ENCODE data around the gene NDRG3. TPM values are rescaled to one million over a fixed set of nuclear protein-coding genes. Genes with fewer than 3 reads are reported as not detected.

NDRG3 gene
- total RNA-seq, 1 experiment from 2014 or later = 30.1 TPM

- POLR2A ChIA-PET (ENCODE audit: unreplicated experiment) = no interaction called here
- H3K4me2 ChIP-seq (ENCODE audit: low read length) = no peak overlapping the region
Observed at GRCh38 chr20:36758276-36758675, 12.4 kb upstream of the NDRG3 start.

GRCh38 chr20:36756496-36756895 lies 10.6 kb upstream of the NDRG3 start:
- Histone ChIP-seq H3K4me1 (ENCODE audit: insufficient read depth, low read length) (no peaks in the 10 kb centered on the region), H3K27me3 (ENCODE audit: low read length) (no peaks in the 10 kb centered on the region), H3K4me2 (ENCODE audit: low read length) (no peak overlapping the region), H3K36me3 (ENCODE audit: low read depth, low read length) (peaks cover 44% of the 10 kb centered on the region), H2AFZ (ENCODE audit: low read length) (no peak overlapping the region), H4K20me1 (ENCODE audit: low read length) (no peaks in the 10 kb centered on the region), H3F3A (ENCODE audit: low read length, unreplicated experiment) (no peaks in the 10 kb centered on the region), H3K79me2 (ENCODE audit: low read length) (no peaks in the 10 kb centered on the region), H3K9me2 (replicated peaks; ENCODE audit: low read length) (no peaks in the 10 kb centered on the region), H3K9me3 (ENCODE audit: low read length) (no peaks in the 10 kb centered on the region), H3K4me3 (ENCODE audit: low read length) (no peak overlapping the region), H3K27ac (ENCODE audit: low read length) (no peak overlapping the region), H3K9ac (ENCODE audit: low read length) (no peak overlapping the region)
- ChIA-PET CTCF (interaction anchor here (0.6 kb wide), 1 partner anchor 23 kb away, joined by 13 read pairs; no protein-coding TSS in a partner anchor), POLR2A (ENCODE audit: unreplicated experiment) (no interaction called here)
- intact Hi-C loops (cut with micrococcal nuclease) = no loop called here
- DNase-seq = no peak
- BruUV-seq (replicated peaks) = no TSS peak
- TF ChIP-seq CTCF (conservative IDR thresholded peaks at IDR 0.05; ENCODE audit: low read depth, low read length) (no peak), EZH2phosphoT487 (IDR thresholded peaks at IDR 0.05; ENCODE audit: borderline replicate concordance, low read length) (no peak), EZH2 (IDR thresholded peaks at IDR 0.05; ENCODE audit: low read length, unreplicated experiment) (no peak)
- ATAC-seq = no peak

More at GRCh38 chr20:36758276-36758675, 12.4 kb upstream of the NDRG3 start:
- no peaks in the 10 kb centered on the region for H3K4me1 ChIP-seq (ENCODE audit: insufficient read depth, low read length)
- intact Hi-C loops (cut with micrococcal nuclease) = no loop called here
- no peaks in the 10 kb centered on the region for H3K79me2 ChIP-seq (ENCODE audit: low read length)
- H3F3A ChIP-seq (ENCODE audit: low read length, unreplicated experiment) = no peaks in the 10 kb centered on the region
- no peak overlapping the region for H2AFZ ChIP-seq (ENCODE audit: low read length)
- H3K27ac ChIP-seq (ENCODE audit: low read length) = no peak overlapping the region
- H3K9me3 ChIP-seq (ENCODE audit: low read length) = no peaks in the 10 kb centered on the region
- no peaks in the 10 kb centered on the region for H3K9me2 ChIP-seq (replicated peaks; ENCODE audit: low read length)
- CTCF ChIA-PET = no interaction called here
- no peaks in the 10 kb centered on the region for H3K27me3 ChIP-seq (ENCODE audit: low read length)
- no peak for TF ChIP-seq EZH2phosphoT487 (IDR thresholded peaks at IDR 0.05; ENCODE audit: borderline replicate concordance, low read length)
- no peak for TF ChIP-seq CTCF (conservative IDR thresholded peaks at IDR 0.05; ENCODE audit: low read depth, low read length)
- TF ChIP-seq EZH2 (IDR thresholded peaks at IDR 0.05; ENCODE audit: low read length, unreplicated experiment) = no peak
- H4K20me1 ChIP-seq (ENCODE audit: low read length) = no peaks in the 10 kb centered on the region
- no peak overlapping the region for H3K9ac ChIP-seq (ENCODE audit: low read length)
- DNase-seq = no peak
- no TSS peak for BruUV-seq (replicated peaks)
- ATAC-seq = no peak
- H3K36me3 ChIP-seq (ENCODE audit: low read depth, low read length) = peaks cover 30% of the 10 kb centered on the region
- H3K4me3 ChIP-seq (ENCODE audit: low read length) = no peak overlapping the region

- ATAC-seq (peak; percentile 98), DNase-seq (peak; percentile 79)
- H3K4me2 ChIP-seq (ENCODE audit: low read length) = no peak overlapping the region
- TF ChIP-seq EZH2phosphoT487 (IDR thresholded peaks at IDR 0.05; ENCODE audit: borderline replicate concordance, low read length) (no peak), EZH2 (IDR thresholded peaks at IDR 0.05; ENCODE audit: low read length, unreplicated experiment) (no peak), CTCF (conservative IDR thresholded peaks at IDR 0.05; ENCODE audit: low read depth, low read length) (peak; percentile 87)
- intact Hi-C loops (cut with micrococcal nuclease) = loop anchor here (1.0 kb wide), 3 partner anchors 37 to 142 kb away; no protein-coding TSS in a partner anchor
- no peaks in the 10 kb centered on the region for H3K79me2 ChIP-seq (ENCODE audit: low read length)
- no peak overlapping the region for H3K4me3 ChIP-seq (ENCODE audit: low read length)
- no peaks in the 10 kb centered on the region for H3F3A ChIP-seq (ENCODE audit: low read length, unreplicated experiment)
- no peaks in the 10 kb centered on the region for H4K20me1 ChIP-seq (ENCODE audit: low read length)
- H2AFZ ChIP-seq (ENCODE audit: low read length) = no peak overlapping the region
- ChIA-PET CTCF (interaction anchor here (0.7 to 1.4 kb wide), 11 partner anchors 8 to 170 kb away, joined by 3 to 5 read pairs (median 4); partner anchors contain the start of genes DSN1, NDRG3 and RAB5IF), POLR2A (ENCODE audit: unreplicated experiment) (interaction anchor here (0.9 kb wide), 1 partner anchor 21 kb away, joined by 5 read pairs; no protein-coding TSS in a partner anchor)
- H3K36me3 ChIP-seq (ENCODE audit: low read depth, low read length) = peaks cover 44% of the 10 kb centered on the region
- no peaks in the 10 kb centered on the region for H3K9me2 ChIP-seq (replicated peaks; ENCODE audit: low read length)
- no peak overlapping the region for H3K9ac ChIP-seq (ENCODE audit: low read length)
- no peak overlapping the region for H3K27ac ChIP-seq (ENCODE audit: low read length)
- no peaks in the 10 kb centered on the region for H3K4me1 ChIP-seq (ENCODE audit: insufficient read depth, low read length)
- BruUV-seq (replicated peaks) = no TSS peak
- H3K27me3 ChIP-seq (ENCODE audit: low read length) = no peaks in the 10 kb centered on the region
- H3K9me3 ChIP-seq (ENCODE audit: low read length) = no peaks in the 10 kb centered on the region
Observed at GRCh38 chr20:36754656-36755222, 8.8 kb upstream of the NDRG3 start.

All from PC-3 (cell line).